HEK293 (cell line): ENCODE measurements around the gene TMEM208.

ENCODE experiments used
- GFI1B ChIP-seq: fragments of 450-650 bp; formaldehyde crosslinking; IDR thresholded peaks from 2 replicates; pipeline ENCODE4 v1.5.1; 2016; ENCODE audit warnings: missing biosample characterization, missing genetic modification characterization
- OVOL3 ChIP-seq: fragments of 450-650 bp; formaldehyde crosslinking; IDR thresholded peaks from 2 replicates; pipeline ENCODE4 v1.5.1; 2016; ENCODE audit warnings: missing biosample characterization, missing genetic modification characterization
- PRDM1 ChIP-seq: fragments of 450-650 bp; formaldehyde crosslinking; IDR thresholded peaks from 2 replicates; pipeline ENCODE4; 2016; ENCODE audit warnings: missing biosample characterization, missing genetic modification characterization
- PRDM2 ChIP-seq: fragments of 450-650 bp; formaldehyde crosslinking; IDR thresholded peaks from 2 replicates; pipeline ENCODE4 v1.5.1; 2016; ENCODE audit warnings: missing biosample characterization, missing genetic modification characterization, borderline replicate concordance
- TCF7L2 ChIP-seq: IDR thresholded peaks from 2 replicates; pipeline ENCODE4 v1.6.1; 2011; ENCODE audit warnings: low read depth, mild to moderate bottlenecking, inconsistent platforms, low read length, moderate library complexity, borderline replicate concordance
- YY1 ChIP-seq: fragments of 450-650 bp; formaldehyde crosslinking; IDR thresholded peaks from 2 replicates; pipeline ENCODE4 v1.5.1; 2018; ENCODE audit warnings: missing biosample characterization, missing genetic modification characterization
- ZBTB44 ChIP-seq: fragments of 450-650 bp; IDR thresholded peaks from 2 replicates; pipeline ENCODE4 v1.5.1; 2018; ENCODE audit warnings: missing biosample characterization, mild to moderate bottlenecking, missing genetic modification characterization
- ZBTB48 ChIP-seq: fragments of 450-650 bp; formaldehyde crosslinking; IDR thresholded peaks from 2 replicates; pipeline ENCODE4 v1.5.1; 2016; ENCODE audit warnings: missing biosample characterization, missing genetic modification characterization
- ZEB2 ChIP-seq: fragments of 450-650 bp; formaldehyde crosslinking; IDR thresholded peaks from 2 replicates; pipeline ENCODE4 v1.5.1; 2016; ENCODE audit warnings: missing biosample characterization, missing genetic modification characterization
- ZNF174 ChIP-seq: fragments of 450-650 bp; formaldehyde crosslinking; IDR thresholded peaks from 2 replicates; pipeline ENCODE4 v1.5.0; 2017; ENCODE audit warnings: missing biosample characterization, mild to moderate bottlenecking, missing genetic modification characterization
- ZNF214 ChIP-seq: fragments of 450-650 bp; formaldehyde crosslinking; IDR thresholded peaks from 2 replicates; pipeline ENCODE4 v1.5.1; 2017; ENCODE audit warnings: missing biosample characterization, mild to moderate bottlenecking, missing genetic modification characterization, borderline replicate concordance
- ZNF23 ChIP-seq: fragments of 450-650 bp; formaldehyde crosslinking; IDR thresholded peaks from 2 replicates; pipeline ENCODE4 v1.5.1; 2016; ENCODE audit warnings: missing biosample characterization, missing genetic modification characterization, borderline replicate concordance
- ZNF341 ChIP-seq: fragments of 450-650 bp; formaldehyde crosslinking; IDR thresholded peaks from 2 replicates; pipeline ENCODE4; 2016; ENCODE audit warnings: low read depth, missing biosample characterization, missing genetic modification characterization
- ZNF394 ChIP-seq: fragments of 450-650 bp; formaldehyde crosslinking; IDR thresholded peaks from 2 replicates; pipeline ENCODE4 v1.5.1; 2016; ENCODE audit warnings: missing biosample characterization, missing genetic modification characterization, mild to moderate bottlenecking, moderate library complexity, borderline replicate concordance
- ZNF529 ChIP-seq: fragments of 450-650 bp; formaldehyde crosslinking; IDR thresholded peaks from 2 replicates; pipeline ENCODE4 v1.5.1; 2017; ENCODE audit warnings: missing genetic modification characterization, missing biosample characterization; ENCODE audit not compliant: insufficient replicate concordance
- ZNF555 ChIP-seq: fragments of 450-650 bp; formaldehyde crosslinking; conservative IDR thresholded peaks from 2 replicates; pipeline ENCODE4 v1.5.1; 2017; ENCODE audit warnings: missing biosample characterization, mild to moderate bottlenecking, missing genetic modification characterization, inconsistent platforms
- ZNF610 ChIP-seq: fragments of 450-650 bp; formaldehyde crosslinking; IDR thresholded peaks from 2 replicates; pipeline ENCODE4 v1.5.1; 2016; ENCODE audit warnings: missing biosample characterization, missing genetic modification characterization, borderline replicate concordance
- ZNF777 ChIP-seq: fragments of 450-650 bp; formaldehyde crosslinking; IDR thresholded peaks from 2 replicates; pipeline ENCODE4 v1.5.1; 2017; ENCODE audit warnings: missing biosample characterization, missing genetic modification characterization, borderline replicate concordance
- ZSCAN4 ChIP-seq: fragments of 450-650 bp; formaldehyde crosslinking; IDR thresholded peaks from 2 replicates; pipeline ENCODE4 v1.5.1; 2017; ENCODE audit warnings: missing biosample characterization, missing genetic modification characterization
- TF ChIP-seq, protein P1 (sequence below): fragments of 450-650 bp; formaldehyde crosslinking; IDR thresholded peaks from 2 replicates; pipeline ENCODE4 v1.5.1; 2016; ENCODE audit warnings: missing biosample characterization, missing genetic modification characterization
- TF ChIP-seq, protein P2 (sequence below): fragments of 450-650 bp; IDR thresholded peaks from 2 replicates; pipeline ENCODE4 v1.5.1; 2018; ENCODE audit warnings: missing biosample characterization, missing genetic modification characterization
- TF ChIP-seq, protein P3 (sequence below): fragments of 450-650 bp; formaldehyde crosslinking; IDR thresholded peaks from 2 replicates; pipeline ENCODE4 v1.5.1; 2016; ENCODE audit warnings: missing biosample characterization, missing genetic modification characterization

Gene TMEM208

DNA sequence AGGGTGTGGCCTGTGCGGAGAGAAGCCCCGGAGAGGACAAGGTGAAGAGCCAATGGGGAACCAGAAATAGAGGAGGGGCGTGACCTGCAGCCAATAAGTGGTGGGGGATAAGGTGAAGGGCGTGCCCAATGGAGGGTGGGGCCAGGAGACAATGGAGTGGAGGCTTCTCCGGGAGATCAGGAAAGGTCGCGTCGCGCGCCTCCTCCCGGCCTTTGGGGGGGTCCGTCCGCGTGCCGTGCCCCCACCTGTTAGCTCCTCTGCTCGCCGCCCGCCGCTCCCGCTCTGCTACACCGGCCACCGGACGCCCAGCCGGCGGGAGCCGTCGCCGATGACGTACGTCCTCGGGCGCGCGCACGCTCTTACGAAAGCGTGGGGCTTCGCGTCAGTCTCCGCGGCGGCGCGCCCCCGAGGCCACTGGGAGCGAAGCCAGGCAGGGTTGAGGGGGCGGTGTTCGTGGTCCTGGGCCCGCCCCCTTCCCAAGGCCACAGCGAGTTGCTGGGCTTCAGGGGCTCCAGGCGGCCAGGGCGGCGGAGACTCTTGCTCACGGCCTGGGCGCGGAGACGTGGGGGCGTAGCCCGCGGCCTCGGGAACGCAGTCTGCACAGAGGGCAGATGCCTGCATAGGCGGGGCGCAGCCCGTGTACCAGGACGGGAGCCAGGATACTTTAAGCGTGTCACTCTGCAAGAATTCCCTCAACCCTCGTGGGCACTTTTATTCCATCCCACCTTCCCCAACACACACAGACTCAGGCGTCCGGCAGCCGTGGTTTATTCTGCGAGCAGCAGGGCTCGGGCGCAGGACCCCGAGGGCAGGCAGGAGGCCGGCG is 43.1 kb upstream of the TMEM208 start, which contains the start of gene MATCAP1 (continued):
- TF ChIP-seq, protein P1, sequence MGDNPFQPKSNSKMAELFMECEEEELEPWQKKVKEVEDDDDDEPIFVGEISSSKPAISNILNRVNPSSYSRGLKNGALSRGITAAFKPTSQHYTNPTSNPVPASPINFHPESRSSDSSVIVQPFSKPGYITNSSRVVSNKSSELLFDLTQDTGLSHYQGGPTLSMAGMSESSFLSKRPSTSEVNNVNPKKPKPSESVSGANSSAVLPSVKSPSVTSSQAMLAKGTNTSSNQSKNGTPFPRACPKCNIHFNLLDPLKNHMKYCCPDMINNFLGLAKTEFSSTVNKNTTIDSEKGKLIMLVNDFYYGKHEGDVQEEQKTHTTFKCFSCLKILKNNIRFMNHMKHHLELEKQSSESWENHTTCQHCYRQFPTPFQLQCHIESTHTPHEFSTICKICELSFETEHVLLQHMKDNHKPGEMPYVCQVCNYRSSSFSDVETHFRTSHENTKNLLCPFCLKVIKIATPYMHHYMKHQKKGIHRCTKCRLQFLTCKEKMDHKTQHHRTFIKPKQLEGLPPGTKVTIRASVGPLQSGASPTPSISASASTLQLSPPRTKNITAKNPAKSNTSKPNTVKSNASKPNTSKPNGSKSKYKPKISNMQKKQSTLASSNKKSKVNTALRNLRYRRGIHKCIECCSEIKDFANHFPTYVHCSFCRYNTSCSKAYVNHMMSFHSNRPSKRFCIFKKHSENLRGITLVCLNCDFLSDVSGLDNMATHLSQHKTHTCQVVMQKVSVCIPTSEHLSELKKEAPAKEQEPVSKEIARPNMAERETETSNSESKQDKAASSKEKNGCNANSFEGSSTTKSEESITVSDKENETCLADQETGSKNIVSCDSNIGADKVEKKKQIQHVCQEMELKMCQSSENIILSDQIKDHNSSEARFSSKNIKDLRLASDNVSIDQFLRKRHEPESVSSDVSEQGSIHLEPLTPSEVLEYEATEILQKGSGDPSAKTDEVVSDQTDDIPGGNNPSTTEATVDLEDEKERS (tag by site-specific recombination), result no peak
- TF ChIP-seq ZEB2 (tag by site-specific recombination) (peak; percentile 95), OVOL3 (tag by site-specific recombination) (no peak), ZNF777 (tag by site-specific recombination) (no peak), ZBTB48 (no peak), GFI1B (no peak), TCF7L2 (no peak), PRDM1 (tag by site-specific recombination) (no peak), YY1 (tag by site-specific recombination) (no peak), ZSCAN4 (no peak), ZNF610 (tag by site-specific recombination) (no peak; the same call in 1 of the 2 replicates), ZBTB44 (tag by site-specific recombination) (no peak), ZNF214 (tag by site-specific recombination) (no peak), ZNF394 (peak; percentile 22; the same call in 1 of the 2 replicates), ZNF23 (tag by site-specific recombination) (no peak), ZNF341 (tag by site-specific recombination) (no peak), ZNF555 (no peak), ZNF529 (tag by site-specific recombination) (no peak), ZNF174 (no peak), PRDM2 (tag by site-specific recombination) (no peak)
- TF ChIP-seq, protein P2, sequence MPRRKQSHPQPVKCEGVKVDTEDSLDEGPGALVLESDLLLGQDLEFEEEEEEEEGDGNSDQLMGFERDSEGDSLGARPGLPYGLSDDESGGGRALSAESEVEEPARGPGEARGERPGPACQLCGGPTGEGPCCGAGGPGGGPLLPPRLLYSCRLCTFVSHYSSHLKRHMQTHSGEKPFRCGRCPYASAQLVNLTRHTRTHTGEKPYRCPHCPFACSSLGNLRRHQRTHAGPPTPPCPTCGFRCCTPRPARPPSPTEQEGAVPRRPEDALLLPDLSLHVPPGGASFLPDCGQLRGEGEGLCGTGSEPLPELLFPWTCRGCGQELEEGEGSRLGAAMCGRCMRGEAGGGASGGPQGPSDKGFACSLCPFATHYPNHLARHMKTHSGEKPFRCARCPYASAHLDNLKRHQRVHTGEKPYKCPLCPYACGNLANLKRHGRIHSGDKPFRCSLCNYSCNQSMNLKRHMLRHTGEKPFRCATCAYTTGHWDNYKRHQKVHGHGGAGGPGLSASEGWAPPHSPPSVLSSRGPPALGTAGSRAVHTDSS (tag by site-specific recombination), result no peak
- TF ChIP-seq, protein P3, sequence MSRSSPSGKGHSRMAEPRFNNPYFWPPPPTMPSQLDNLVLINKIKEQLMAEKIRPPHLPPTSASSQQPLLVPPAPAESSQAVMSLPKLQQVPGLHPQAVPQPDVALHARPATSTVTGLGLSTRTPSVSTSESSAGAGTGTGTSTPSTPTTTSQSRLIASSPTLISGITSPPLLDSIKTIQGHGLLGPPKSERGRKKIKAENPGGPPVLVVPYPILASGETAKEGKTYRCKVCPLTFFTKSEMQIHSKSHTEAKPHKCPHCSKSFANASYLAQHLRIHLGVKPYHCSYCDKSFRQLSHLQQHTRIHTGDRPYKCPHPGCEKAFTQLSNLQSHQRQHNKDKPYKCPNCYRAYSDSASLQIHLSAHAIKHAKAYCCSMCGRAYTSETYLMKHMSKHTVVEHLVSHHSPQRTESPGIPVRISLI (tag by site-specific recombination), result no peak
